ENCODE data around the gene PHF11. TPM values are rescaled to one million over a fixed set of nuclear protein-coding genes. Genes with fewer than 3 reads are reported as not detected.
A peak's percentile ranks its signal among the peaks of the same experiment; 100 is the strongest.

PHF11 gene
- total RNA-seq, 2 donors from 2014 or later = 16.8 to 21.0 TPM

- Histone ChIP-seq H3K4me1 (ENCODE audit: control insufficient read depth, insufficient read depth, low read length) (no peaks in the 10 kb centered on the region), H3K4me3 (ENCODE audit: low read length) (no peak overlapping the region), H3K9ac (ENCODE audit: extremely low read depth, low read length, poor library complexity, severe bottlenecking) (no peak overlapping the region), H3K36me3 (ENCODE audit: control insufficient read depth, insufficient read depth, low read length) (peaks cover 87% of the 10 kb centered on the region), H3K9me3 (ENCODE audit: control insufficient read depth, low read length) (no peaks in the 10 kb centered on the region), H3K27ac (ENCODE audit: low read depth, low read length) (no peak overlapping the region), H3K27me3 (ENCODE audit: control insufficient read depth, insufficient read depth, low read length, poor library complexity, severe bottlenecking) (no peaks in the 10 kb centered on the region)
- Mint-ChIP-seq H3K4me3 (no peak overlapping the region), H3K27me3 (ENCODE audit: insufficient read depth) (no peaks in the 10 kb centered on the region), H3K9me3 (no peaks in the 10 kb centered on the region), H3K4me1 (no peaks in the 10 kb centered on the region), H3K36me3 (ENCODE audit: low read depth) (peaks cover 73% of the 10 kb centered on the region), H3K27ac (no peak overlapping the region)
- no peak for DNase-seq
- 96 to 100% methylated on average over 1 to 2 of the region's 2 CpGs for WGBS, 2 experiments (ENCODE audit: insufficient coverage in 1 of 2, insufficient read length in 1 of 2)
- no peak for TF ChIP-seq CTCF (conservative IDR thresholded peaks at IDR 0.05)
Measured at GRCh38 chr13:49538404-49538803, 42.7 kb downstream of the PHF11 start.

DNA sequence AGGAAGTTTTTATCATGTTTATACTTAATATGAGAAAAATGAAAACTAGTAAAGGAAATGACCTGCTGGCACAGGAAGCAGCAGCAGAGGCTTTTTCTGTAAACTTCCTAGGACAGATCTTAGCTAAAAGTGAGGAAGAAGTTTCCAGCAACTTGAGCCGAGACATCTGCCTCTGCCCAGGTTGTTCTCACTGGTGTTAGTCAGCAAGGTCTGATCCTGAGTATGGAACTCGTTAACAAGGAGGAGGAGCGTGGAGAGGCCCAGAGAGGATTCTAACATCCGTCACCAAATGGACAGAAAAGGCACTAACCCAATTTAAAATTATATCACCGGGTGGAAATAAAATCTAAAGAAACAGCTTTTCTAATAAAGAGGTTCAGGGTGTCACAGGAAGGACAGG is 43.6 kb downstream of the PHF11 start:
- no peak overlapping the region for H3K27ac Mint-ChIP-seq
- H3K4me1 ChIP-seq (ENCODE audit: control insufficient read depth, insufficient read depth, low read length) = no peaks in the 10 kb centered on the region
- no peaks in the 10 kb centered on the region for H3K4me1 Mint-ChIP-seq
- no peaks in the 10 kb centered on the region for H3K27me3 ChIP-seq (ENCODE audit: control insufficient read depth, insufficient read depth, low read length, poor library complexity, severe bottlenecking)
- no peaks in the 10 kb centered on the region for H3K27me3 Mint-ChIP-seq (ENCODE audit: insufficient read depth)
- no peak overlapping the region for H3K4me3 ChIP-seq (ENCODE audit: low read length)
- no peak overlapping the region for H3K27ac ChIP-seq (ENCODE audit: low read depth, low read length)
- no peak for TF ChIP-seq CTCF (conservative IDR thresholded peaks at IDR 0.05)
- DNase-seq = no peak
- peaks cover 71% of the 10 kb centered on the region for H3K36me3 Mint-ChIP-seq (ENCODE audit: low read depth)
- no peaks in the 10 kb centered on the region for H3K9me3 Mint-ChIP-seq
- H3K9ac ChIP-seq (ENCODE audit: extremely low read depth, low read length, poor library complexity, severe bottlenecking) = no peak overlapping the region
- no peaks in the 10 kb centered on the region for H3K9me3 ChIP-seq (ENCODE audit: control insufficient read depth, low read length)
- WGBS, 2 experiments (ENCODE audit: insufficient coverage in 1 of 2, insufficient read length in 1 of 2) = 96% methylated on average over 3 to 5 of the region's 5 CpGs
- peaks cover 86% of the 10 kb centered on the region for H3K36me3 ChIP-seq (ENCODE audit: control insufficient read depth, insufficient read depth, low read length)
- no peak overlapping the region for H3K4me3 Mint-ChIP-seq

DNA sequence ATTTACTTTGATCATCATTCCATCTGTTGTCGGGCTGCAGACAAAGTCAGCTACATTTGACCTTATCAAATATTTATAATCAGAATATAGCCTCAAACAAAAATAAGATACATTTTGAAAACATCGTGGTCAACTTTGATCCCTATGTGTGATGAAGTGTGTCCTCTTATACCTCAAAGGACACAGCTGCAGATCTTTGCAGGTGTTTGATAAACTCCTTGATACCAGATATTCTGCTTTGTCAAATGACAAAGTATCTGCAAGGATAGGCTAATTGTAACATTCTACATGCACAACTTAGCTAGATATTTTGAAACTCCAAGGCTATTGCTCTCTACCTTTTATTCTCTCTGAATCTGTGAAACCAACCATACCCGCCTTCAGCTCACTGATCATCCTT is 44.0 kb downstream of the PHF11 start:
- Histone ChIP-seq H3K9ac (ENCODE audit: extremely low read depth, low read length, poor library complexity, severe bottlenecking) (no peak overlapping the region), H3K4me1 (ENCODE audit: control insufficient read depth, insufficient read depth, low read length) (no peaks in the 10 kb centered on the region), H3K9me3 (ENCODE audit: control insufficient read depth, low read length) (no peaks in the 10 kb centered on the region), H3K36me3 (ENCODE audit: control insufficient read depth, insufficient read depth, low read length) (peaks cover 87% of the 10 kb centered on the region), H3K27me3 (ENCODE audit: control insufficient read depth, insufficient read depth, low read length, poor library complexity, severe bottlenecking) (no peaks in the 10 kb centered on the region), H3K4me3 (ENCODE audit: low read length) (no peak overlapping the region), H3K27ac (ENCODE audit: low read depth, low read length) (no peak overlapping the region)
- Mint-ChIP-seq H3K36me3 (ENCODE audit: low read depth) (peaks cover 73% of the 10 kb centered on the region), H3K4me1 (no peaks in the 10 kb centered on the region), H3K27me3 (ENCODE audit: insufficient read depth) (no peaks in the 10 kb centered on the region), H3K4me3 (no peak overlapping the region), H3K27ac (peak overlapping the region; percentile 27), H3K9me3 (no peaks in the 10 kb centered on the region)
- 90 to 95% methylated on average over 3 of the region's 3 CpGs for WGBS, 2 experiments (ENCODE audit: insufficient coverage in 1 of 2, insufficient read length in 1 of 2)
- TF ChIP-seq CTCF (conservative IDR thresholded peaks at IDR 0.05) = no peak
- no peak for DNase-seq
